HEK293 (cell line): ENCODE results near the gene KCNK3.

Source experiments
- GLI2 ChIP-seq: fragments of 450-650 bp; formaldehyde crosslinking; IDR thresholded peaks from 2 replicates; pipeline ENCODE4; 2017; ENCODE audit warnings: missing biosample characterization, missing genetic modification characterization, low read depth, borderline replicate concordance
- HOXC10 ChIP-seq: sonication (generic); formaldehyde crosslinking; IDR thresholded peaks from 2 replicates; pipeline ENCODE4 v1.8.1; 2023; ENCODE audit warnings: mild to moderate bottlenecking, missing genetic modification reagents
- INSM2 ChIP-seq: fragments of 450-650 bp; formaldehyde crosslinking; IDR thresholded peaks from 2 replicates; pipeline ENCODE4 v1.5.1; 2016; ENCODE audit warnings: missing biosample characterization, missing genetic modification characterization
- KLF10 ChIP-seq: fragments of 450-650 bp; IDR thresholded peaks from 2 replicates; pipeline ENCODE4 v1.5.1; 2018; ENCODE audit warnings: missing biosample characterization, mild to moderate bottlenecking, missing genetic modification characterization
- SP2 ChIP-seq: fragments of 450-650 bp; formaldehyde crosslinking; IDR thresholded peaks from 2 replicates; pipeline ENCODE4 v1.5.1; 2016; ENCODE audit warnings: missing biosample characterization, missing genetic modification characterization
- ZBTB17 ChIP-seq: fragments of 450-650 bp; formaldehyde crosslinking; IDR thresholded peaks from 2 replicates; pipeline ENCODE4 v1.5.1; 2016; ENCODE audit warnings: missing biosample characterization, missing genetic modification characterization
- ZBTB21 ChIP-seq: fragments of 450-650 bp; formaldehyde crosslinking; IDR thresholded peaks from 2 replicates; pipeline ENCODE4 v1.5.1; 2017; ENCODE audit warnings: missing biosample characterization, missing genetic modification characterization
- ZNF114 ChIP-seq: fragments of 450-650 bp; formaldehyde crosslinking; IDR thresholded peaks from 2 replicates; pipeline ENCODE4 v1.5.0; 2017; ENCODE audit warnings: missing biosample characterization, missing genetic modification characterization
- ZNF155 ChIP-seq: fragments of 450-650 bp; formaldehyde crosslinking; IDR thresholded peaks from 2 replicates; pipeline ENCODE4 v1.5.1; 2016; ENCODE audit warnings: missing biosample characterization, missing genetic modification characterization
- ZNF202 ChIP-seq: fragments of 450-650 bp; formaldehyde crosslinking; IDR thresholded peaks from 2 replicates; pipeline ENCODE4 v1.5.1; 2016; ENCODE audit warnings: missing biosample characterization, missing genetic modification characterization, borderline replicate concordance
- ZNF221 ChIP-seq: fragments of 450-650 bp; formaldehyde crosslinking; IDR thresholded peaks from 2 replicates; pipeline ENCODE4 v1.5.1; 2017; ENCODE audit warnings: missing biosample characterization, missing genetic modification characterization, borderline replicate concordance
- ZNF23 ChIP-seq: fragments of 450-650 bp; formaldehyde crosslinking; IDR thresholded peaks from 2 replicates; pipeline ENCODE4 v1.5.1; 2016; ENCODE audit warnings: missing biosample characterization, missing genetic modification characterization, borderline replicate concordance
- ZNF335 ChIP-seq: fragments of 450-650 bp; formaldehyde crosslinking; conservative IDR thresholded peaks from 2 replicates; pipeline ENCODE4 v1.5.1; 2016; ENCODE audit warnings: missing biosample characterization, missing genetic modification characterization
- ZNF404 ChIP-seq: fragments of 450-650 bp; formaldehyde crosslinking; IDR thresholded peaks from 2 replicates; pipeline ENCODE4 v1.5.1; 2017; ENCODE audit warnings: missing biosample characterization, missing genetic modification characterization
- ZNF426 ChIP-seq: fragments of 450-650 bp; formaldehyde crosslinking; IDR thresholded peaks from 2 replicates; pipeline ENCODE4 v1.5.1; 2017; ENCODE audit warnings: missing biosample characterization, missing genetic modification characterization, mild to moderate bottlenecking, inconsistent platforms, moderate library complexity
- ZNF449 ChIP-seq: fragments of 450-650 bp; formaldehyde crosslinking; IDR thresholded peaks from 2 replicates; pipeline ENCODE4 v1.5.1; 2017; ENCODE audit warnings: missing biosample characterization, mild to moderate bottlenecking, missing genetic modification characterization, moderate library complexity
- ZNF548 ChIP-seq: fragments of 450-650 bp; formaldehyde crosslinking; IDR thresholded peaks from 2 replicates; pipeline ENCODE4 v1.5.1; 2016; ENCODE audit warnings: missing biosample characterization, missing genetic modification characterization
- ZNF560 ChIP-seq: fragments of 450-650 bp; formaldehyde crosslinking; IDR thresholded peaks from 2 replicates; pipeline ENCODE4 v1.5.1; 2017; ENCODE audit warnings: missing biosample characterization, missing genetic modification characterization, borderline replicate concordance
- ZNF571 ChIP-seq: fragments of 450-650 bp; formaldehyde crosslinking; IDR thresholded peaks from 2 replicates; pipeline ENCODE4 v1.5.0; 2017; ENCODE audit warnings: missing biosample characterization, missing genetic modification characterization
- ZNF580 ChIP-seq: fragments of 450-650 bp; formaldehyde crosslinking; IDR thresholded peaks from 2 replicates; pipeline ENCODE4 v1.5.1; 2016; ENCODE audit warnings: missing biosample characterization, missing genetic modification characterization
- ZNF596 ChIP-seq: fragments of 450-650 bp; IDR thresholded peaks from 2 replicates; pipeline ENCODE4 v1.5.0; 2018; ENCODE audit warnings: missing biosample characterization, mild to moderate bottlenecking, missing genetic modification characterization, moderate library complexity
- ZNF639 ChIP-seq: fragments of 450-650 bp; formaldehyde crosslinking; IDR thresholded peaks from 2 replicates; pipeline ENCODE4 v1.5.1; 2016; ENCODE audit warnings: missing biosample characterization, missing genetic modification characterization
- ZNF677 ChIP-seq: fragments of 450-650 bp; IDR thresholded peaks from 2 replicates; pipeline ENCODE4 v1.5.0; 2018; ENCODE audit warnings: missing biosample characterization, mild to moderate bottlenecking, missing genetic modification characterization, moderate library complexity
- ZNF704 ChIP-seq: fragments of 450-650 bp; formaldehyde crosslinking; IDR thresholded peaks from 2 replicates; pipeline ENCODE4 v1.5.1; 2016; ENCODE audit warnings: missing biosample characterization, missing genetic modification characterization
- ZNF747 ChIP-seq: fragments of 450-650 bp; formaldehyde crosslinking; IDR thresholded peaks from 2 replicates; pipeline ENCODE4 v1.5.1; 2016; ENCODE audit warnings: missing biosample characterization, missing genetic modification characterization
- ZNF776 ChIP-seq: fragments of 450-650 bp; formaldehyde crosslinking; IDR thresholded peaks from 2 replicates; pipeline ENCODE4 v1.5.0; 2017; ENCODE audit warnings: missing biosample characterization, missing genetic modification characterization, borderline replicate concordance
- ZSCAN4 ChIP-seq: fragments of 450-650 bp; formaldehyde crosslinking; IDR thresholded peaks from 2 replicates; pipeline ENCODE4 v1.5.1; 2017; ENCODE audit warnings: missing biosample characterization, missing genetic modification characterization
- ZSCAN5A ChIP-seq: fragments of 450-650 bp; formaldehyde crosslinking; IDR thresholded peaks from 2 replicates; pipeline ENCODE4 v1.5.1; 2016; ENCODE audit warnings: missing biosample characterization, missing genetic modification characterization

KCNK3 gene

GRCh38 chr2:26757873-26758789, 65.6 kb downstream of the KCNK3 start (continued):
- no peak for TF ChIP-seq ZNF426 (tag by site-specific recombination)
- 0 out of 2 replicates have a peak, but pooled peaks have one; percentile 25 for TF ChIP-seq ZNF639 (tag by site-specific recombination)
- TF ChIP-seq ZNF449 (tag by site-specific recombination), result no peak
- no peak for TF ChIP-seq ZNF202 (tag by site-specific recombination)
- no peak for TF ChIP-seq ZNF114
- TF ChIP-seq GLI2, result no peak
- no peak for TF ChIP-seq ZNF580 (tag by site-specific recombination)
- TF ChIP-seq ZNF548, result no peak
- no peak for TF ChIP-seq ZNF404
- TF ChIP-seq KLF10, result no peak
- no peak for TF ChIP-seq SP2 (tag by site-specific recombination)
- no peak for TF ChIP-seq ZSCAN5A
- TF ChIP-seq ZNF335 (tag by site-specific recombination), result 0 out of 2 replicates have a peak, but pooled peaks have one; percentile 25
- no peak for TF ChIP-seq HOXC10 (CRISPR knock-in tag)
- TF ChIP-seq ZNF596 (tag by site-specific recombination), result no peak
- TF ChIP-seq ZSCAN4 (tag by site-specific recombination), result no peak
- no peak for TF ChIP-seq ZNF704 (tag by site-specific recombination)
- TF ChIP-seq INSM2 (tag by site-specific recombination), result no peak
- TF ChIP-seq ZNF155 (tag by site-specific recombination), result no peak
- no peak for TF ChIP-seq ZNF23
- no peak for TF ChIP-seq ZNF776
- no peak for TF ChIP-seq ZNF571 (tag by site-specific recombination)
- TF ChIP-seq ZNF560 (tag by site-specific recombination), result no peak
- TF ChIP-seq ZNF221 (tag by site-specific recombination), result no peak
- peak; percentile 51; the same call in 1 of the 2 replicates for TF ChIP-seq ZBTB17
- peak; percentile 69 for TF ChIP-seq ZBTB21 (tag by site-specific recombination)
- TF ChIP-seq ZNF747, result no peak
- TF ChIP-seq ZNF677 (tag by site-specific recombination), result no peak
